Amniotic epithelial cell (primary cell): ENCODE data around the gene PCBP1.
A peak's percentile ranks its signal among the peaks of the same experiment; 100 is the strongest.
"Not testable (repeated sequence)": the region's sequence is repeated elsewhere in the genome, so short reads cannot be mapped to it uniquely, and the experiment has no call there.

Source experiments
- DNase-seq: peaks from one replicate; pipeline ENCODE4 v3.0.0-alpha.2; 2010; ENCODE audit warnings: low read depth

Gene PCBP1

GRCh38 chr2:70098032-70098431 is 10.8 kb downstream of the PCBP1 start:
- no peak for DNase-seq

DNA sequence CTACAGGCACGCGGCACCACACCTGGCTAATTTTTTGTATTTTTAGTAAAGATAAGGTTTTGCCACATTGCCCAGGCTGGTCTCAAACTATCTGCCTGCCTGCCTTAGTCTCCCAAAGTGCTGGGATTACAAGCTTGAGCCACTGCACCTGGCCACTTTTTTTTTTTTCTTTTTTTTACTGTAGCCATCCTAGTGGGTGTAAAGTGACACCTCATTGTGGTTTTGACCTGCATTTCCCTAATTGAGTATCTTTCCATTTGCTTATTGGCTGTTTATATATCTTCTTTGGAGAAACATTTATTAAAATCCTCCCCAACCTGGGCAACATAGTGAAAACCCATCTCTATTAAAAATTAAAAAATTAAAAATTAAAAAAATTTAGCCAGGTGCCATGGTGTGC is 12.0 kb downstream of the PCBP1 start:
- no peak for DNase-seq

DNA sequence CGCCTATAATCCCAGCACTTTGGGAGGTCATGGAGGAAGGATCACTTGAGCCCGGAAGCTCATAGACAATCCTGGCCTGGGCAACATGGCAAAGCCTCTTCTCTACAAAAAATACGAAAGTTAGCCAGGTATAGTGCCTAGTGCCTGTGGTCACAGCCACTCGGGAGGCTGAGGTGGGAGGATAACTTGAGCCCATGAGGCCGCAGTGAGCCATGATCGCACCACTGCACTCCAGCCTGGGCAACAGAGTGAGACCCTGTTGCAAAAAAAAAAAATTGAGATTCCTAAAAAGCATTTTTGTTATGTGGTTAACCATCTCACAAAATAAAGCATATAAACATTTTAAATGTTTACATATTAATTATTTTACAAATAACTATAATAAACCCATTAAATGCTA is 13.9 kb downstream of the PCBP1 start:
- no peak for DNase-seq

GRCh38 chr2:70101686-70102085 is 14.4 kb downstream of the PCBP1 start:
- not testable (repeated sequence) for DNase-seq

DNA sequence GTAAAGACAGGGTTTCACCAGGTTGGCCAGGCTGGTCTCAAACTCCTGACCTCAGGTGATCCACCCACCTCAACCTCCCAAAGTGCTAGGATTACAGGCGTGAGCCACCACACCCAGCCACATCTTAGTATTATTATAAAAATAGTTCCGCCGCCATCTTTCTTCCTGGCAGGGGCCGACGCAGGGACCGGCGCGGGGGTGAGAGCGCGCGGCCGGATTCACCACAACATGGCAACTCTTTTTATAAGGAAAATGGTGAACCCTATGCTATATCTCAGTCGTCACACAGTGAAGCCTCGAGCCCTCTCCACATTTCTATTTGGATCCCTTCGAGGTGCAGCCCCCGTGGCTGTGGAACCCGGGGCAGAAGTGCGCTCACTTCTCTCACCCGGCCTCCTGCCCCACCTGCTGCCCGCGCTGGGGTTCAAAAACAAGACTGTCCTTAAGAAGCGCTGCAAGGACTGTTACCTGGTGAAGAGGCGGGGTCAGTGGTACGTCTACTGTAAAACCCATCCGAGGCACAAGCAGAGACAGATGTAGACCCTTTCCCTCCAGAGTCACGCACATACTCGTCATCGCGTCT is 15.1 kb downstream of the PCBP1 start:
- DNase-seq: not testable (repeated sequence)

DNA sequence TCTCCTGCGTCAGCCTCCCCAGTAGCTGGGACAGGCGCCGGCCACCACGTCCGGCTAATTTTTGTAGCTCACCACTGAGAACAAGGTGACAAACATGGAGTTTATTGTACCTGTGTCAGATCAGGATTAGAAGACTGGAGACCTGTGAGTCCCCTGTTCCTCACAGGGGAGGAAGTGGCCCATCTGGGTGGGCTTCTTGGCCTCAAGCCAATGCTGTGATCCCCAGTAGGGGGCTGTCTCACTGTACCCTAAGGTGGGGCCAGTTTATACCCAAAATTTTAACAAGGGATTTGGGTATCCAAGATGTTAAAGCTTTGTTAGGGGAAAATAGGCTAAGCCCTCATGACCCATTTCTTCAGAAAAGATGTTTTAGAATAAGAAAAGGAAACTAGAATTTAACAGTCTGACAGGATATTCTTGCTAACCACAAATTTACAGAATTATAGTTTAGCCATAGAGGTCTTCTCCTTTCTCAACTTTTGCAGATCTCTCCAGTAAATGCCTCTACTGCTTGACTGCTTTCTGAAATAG is 16.3 kb downstream of the PCBP1 start:
- no peak for DNase-seq

DNA sequence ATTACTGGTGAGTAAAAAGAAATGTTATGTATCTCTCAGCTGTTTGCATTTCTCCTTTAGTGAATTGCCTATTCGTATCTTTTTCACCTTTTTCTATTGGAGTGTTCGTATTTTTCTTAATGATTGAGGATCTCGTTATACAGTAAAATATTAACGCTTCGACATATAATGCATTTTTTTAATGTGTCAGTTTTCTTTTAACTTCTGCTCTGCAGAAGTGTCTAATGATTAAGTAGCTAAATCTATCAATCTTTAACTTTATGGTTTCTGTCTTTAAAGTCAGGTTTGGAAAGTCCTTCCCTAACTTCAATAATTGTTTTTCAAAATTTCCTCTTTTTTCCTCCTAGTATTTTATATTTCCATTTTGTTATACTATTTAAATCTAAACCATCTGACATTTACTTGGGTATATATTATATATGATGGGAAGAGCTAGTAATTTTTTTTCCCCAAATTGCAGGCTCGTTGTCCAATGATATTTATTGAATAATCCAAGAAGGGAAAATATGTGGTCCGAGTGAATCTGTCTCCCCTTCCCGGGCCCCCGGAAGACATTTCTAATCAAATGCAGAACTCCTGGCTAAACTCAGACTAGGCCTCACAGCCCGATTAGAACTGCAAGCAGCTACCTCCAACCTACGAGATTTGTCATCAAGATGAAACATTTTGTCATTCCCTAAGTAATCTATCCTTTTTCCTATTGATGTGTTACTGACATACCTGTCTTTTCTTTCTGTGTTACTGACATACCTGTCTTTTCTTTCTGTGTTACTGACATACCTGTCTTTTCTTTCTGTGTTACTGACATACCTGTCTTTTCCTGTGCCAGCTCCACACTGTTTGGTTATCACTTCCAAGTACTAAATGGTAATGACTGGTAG is 17.2 kb downstream of the PCBP1 start:
- DNase-seq: peak; percentile 86

DNA sequence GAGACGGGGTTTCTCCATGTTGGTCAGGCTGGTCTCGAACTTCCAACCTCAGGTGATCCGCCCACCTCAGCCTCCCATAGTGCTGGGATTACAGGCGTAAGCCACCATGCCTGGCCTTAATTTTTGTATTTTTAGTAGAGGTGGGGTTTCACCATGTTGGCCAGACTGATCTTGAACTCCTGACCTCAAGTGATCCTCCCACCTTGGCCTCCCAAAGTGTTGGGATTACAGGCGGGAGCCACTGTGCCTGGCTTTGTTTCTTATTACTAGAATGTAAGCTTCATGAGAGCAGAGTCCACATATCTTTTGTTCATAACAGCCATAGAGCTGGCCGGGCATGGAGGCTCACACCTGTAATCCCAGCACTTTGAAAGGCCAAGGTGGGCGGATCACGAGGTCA is 18.9 kb downstream of the PCBP1 start:
- DNase-seq: not testable (repeated sequence)

GRCh38 chr2:70110397-70110796 is 23.1 kb downstream of the PCBP1 start:
- not testable (repeated sequence) for DNase-seq

- peak; percentile 86 for DNase-seq
Observed at GRCh38 chr2:70111752-70112591, 24.7 kb downstream of the PCBP1 start.

DNA sequence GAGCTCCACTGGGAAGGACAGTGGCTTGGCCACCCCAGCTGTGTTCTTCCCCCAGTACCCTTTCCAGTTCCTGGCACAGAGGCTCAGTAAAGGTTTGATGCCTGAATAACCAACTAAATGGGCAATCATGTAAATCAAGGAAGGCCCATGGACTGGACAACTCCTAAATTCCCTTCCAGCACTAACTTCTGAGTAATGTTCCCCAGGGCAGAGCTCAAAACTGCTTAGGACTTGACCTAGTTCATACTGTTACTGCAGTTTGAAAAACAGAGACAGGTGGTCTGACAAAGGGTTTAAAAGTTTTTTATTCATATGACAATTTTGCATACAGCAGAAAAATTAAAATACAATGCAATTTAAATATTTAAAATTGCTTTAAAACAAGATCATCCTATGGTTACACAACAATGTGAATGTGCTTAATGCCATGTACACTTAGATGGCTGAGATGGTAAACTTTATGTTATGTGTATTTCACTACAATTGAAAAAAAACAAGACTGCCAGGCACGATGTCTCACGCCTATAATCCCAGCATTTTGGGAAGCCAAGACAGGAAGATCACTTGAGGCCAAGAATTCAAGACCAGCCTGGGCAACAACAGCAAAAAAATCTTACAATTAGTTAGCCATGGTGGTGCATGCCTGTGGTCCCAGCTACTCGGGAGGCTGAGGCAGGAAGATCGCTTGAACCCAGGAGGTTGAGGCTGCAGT is 26.2 kb downstream of the PCBP1 start:
- peak; percentile 37 for DNase-seq

DNA sequence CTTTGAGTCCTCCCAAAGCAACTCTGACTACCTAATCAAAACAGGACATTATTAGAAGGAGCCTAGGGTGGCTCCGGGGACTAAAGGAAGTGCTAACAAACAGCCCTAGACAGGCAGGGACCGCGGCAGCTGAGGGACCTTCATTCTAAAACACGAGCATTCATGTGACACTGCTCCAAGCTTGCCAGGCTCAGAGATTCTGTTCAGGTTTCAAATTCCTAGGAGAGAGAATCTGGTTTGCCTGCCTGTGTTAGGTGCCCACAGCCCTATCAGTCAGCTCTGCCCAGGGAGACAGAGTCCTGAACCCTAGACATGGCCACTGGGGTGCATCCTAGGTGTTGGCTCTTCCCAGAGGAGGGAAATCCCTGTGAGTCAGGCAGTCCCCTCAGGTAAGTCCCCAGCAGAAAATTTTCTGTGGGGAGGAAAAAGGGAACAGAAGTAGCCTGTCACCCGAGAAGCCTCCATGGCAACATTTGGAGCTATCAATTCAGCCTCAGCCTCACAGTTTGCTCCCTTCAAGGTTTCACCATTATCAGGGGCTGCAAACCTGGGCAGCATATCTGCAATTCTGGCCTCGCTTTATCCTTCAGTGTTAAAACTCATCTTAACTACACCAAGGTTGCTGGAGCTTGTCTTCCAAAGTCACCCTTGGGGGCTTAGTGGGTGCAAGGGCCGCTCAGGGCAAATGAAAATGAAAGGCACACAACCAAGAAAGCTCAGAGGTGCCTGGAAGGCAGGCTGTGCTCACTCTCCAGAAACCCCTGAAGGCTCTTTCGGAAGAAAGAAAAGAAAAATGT is 28.6 kb downstream of the PCBP1 start:
- no peak for DNase-seq

DNA sequence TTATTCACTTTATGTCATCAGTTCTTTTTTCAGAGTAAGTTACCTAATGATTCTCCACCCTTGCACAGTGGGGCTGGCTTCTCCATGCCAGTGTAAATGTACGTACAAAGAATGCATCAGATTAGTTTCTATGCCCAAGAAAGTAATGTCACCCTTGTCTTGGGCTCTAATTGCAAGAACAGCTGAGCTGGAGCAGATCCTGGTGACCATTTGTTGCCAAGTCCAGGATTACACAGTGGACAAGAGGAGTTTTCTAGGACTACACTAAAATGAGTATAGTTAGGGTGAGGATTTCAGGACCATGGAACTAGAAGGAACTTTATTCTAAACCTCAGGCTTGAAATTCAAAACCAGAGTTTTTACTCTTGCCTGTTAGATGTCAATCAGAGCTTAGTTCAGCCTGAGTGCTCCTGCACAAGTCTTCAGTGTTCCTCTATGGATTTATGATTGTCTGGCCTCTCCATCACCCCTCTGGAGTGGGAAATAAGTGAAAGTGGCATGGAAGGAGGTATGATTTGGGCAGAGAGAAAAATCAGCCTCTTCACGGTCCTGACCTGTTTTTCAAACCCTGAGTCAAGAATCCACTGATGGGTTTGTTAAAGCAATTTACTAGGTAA is 29.8 kb downstream of the PCBP1 start:
- DNase-seq: no peak

DNA sequence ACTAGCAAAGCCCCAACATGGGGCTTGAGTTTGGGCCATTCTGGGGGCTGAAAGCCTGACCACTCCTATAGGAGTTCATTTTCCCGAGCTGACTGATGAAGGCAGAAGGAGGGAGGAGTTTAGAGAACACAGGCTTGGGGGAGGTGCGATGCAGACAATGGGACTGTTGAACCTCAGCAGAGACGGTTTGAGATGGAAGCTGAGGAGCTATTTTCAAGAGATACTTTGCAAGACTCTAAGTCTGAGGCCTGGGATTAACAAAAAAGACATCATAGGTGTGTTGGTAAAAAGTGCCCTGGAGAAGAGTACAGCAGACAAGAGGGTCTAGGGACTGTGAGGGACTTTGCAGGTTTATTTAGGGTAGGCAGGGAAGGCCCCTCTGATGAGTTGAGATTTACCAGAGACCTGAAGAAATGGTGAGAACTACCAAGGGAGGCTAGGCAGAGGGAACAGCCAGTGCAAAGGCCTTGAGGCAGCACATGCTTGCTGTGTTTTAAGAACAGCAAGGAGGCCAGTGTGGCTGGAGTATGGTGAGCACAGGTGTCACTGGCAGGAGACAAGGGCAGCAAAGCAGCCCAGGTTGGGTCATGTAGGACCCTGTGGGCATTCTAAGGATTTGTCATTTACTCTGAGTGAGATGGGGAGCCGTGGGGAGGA is 31.6 kb downstream of the PCBP1 start:
- DNase-seq: no peak

DNA sequence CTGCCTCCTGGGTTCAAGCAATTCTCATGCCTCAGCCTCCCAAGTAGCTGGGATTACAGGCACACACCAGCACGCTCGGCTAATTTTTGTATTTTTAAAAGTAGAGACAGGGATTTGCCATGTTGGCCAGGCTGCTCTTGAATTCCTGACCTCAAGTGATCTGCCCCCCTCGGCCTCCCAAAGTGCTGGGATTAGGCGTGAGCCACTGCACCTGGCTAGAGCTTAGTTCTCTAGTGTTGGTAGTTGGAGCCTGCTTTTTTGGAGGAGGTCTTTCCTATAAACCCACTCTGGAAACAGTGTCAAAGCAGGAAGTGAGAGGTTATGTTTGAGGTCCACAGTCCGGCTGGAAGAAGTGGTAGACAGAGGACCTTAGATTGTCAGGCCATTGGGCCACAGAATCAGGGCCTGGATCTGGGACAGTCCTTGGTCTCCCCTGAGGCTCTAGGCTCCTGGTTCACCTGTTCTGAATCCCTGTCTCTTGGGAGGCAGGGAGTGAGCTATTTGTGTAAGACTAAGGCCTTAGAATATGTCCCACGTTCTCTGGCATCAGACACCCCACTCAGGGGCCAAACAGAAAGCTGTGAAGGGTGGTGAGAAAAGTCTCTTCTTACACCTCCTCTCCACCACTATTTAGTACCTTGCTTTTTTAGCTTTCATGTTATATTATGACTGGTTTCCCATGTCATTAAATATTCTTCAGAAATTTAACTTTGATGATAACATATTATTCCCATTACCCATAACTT is 34.5 kb downstream of the PCBP1 start:
- no peak for DNase-seq

DNA sequence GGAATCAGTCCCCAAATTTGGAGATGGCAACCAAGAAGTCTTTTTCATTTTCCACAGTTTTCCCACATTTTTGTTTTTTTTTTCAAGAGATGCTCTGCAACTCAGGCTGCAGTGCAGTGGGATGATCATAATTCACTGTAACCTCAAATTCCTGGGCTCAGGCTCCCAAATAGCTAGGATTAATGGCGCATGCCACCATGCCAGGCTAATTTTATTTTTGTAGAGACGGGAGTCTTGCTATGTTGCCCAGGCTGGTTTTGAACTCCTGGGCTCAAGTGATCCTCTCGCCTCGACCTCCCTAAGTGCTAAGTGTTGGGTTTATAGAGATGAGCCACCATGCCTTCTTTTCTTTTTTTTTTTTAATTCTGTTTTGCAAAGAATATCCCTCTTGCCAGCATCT is 35.2 kb downstream of the PCBP1 start:
- DNase-seq: no peak

- peak; percentile 65 for DNase-seq
Observed at GRCh38 chr2:70123051-70123828, 36.0 kb downstream of the PCBP1 start.

DNA sequence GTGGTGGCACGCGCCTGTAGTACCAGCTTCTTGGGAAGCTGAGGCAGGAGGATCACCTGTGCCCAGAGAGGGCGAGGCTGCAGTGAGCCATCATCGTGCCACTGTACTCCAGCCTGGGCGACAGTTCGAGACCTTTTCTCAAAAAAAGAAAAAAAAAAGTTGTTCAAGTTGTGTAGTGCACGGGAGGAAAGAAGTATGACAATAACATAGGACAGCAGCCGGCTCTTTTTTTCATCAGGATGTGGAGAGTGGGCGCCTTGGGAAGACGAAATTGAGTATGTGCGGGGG is 36.5 kb downstream of the PCBP1 start:
- DNase-seq: no peak
